IMR-90 (cell line): ENCODE data around the gene FAM168B. TPM values are rescaled to one million over a fixed set of nuclear protein-coding genes. Genes with fewer than 3 reads are reported as not detected.

Experiments used
- ATAC-seq: fragments of 200-7000 bp; cut with Tn5 transposase; 2 replicates; pipeline ENCODE4 v1.9.1; 2020; ENCODE audit warnings: low read depth, mild to moderate bottlenecking, moderate library complexity
- BruUV-seq: library from RNA; stranded (reverse); fragments of 400-500 nt; replicated peaks from 2 replicates; lab custom pipeline; 2021; lab: Mats Ljungman, UMichigan
- CTCF ChIA-PET: fragments of 300-600 bp; formaldehyde crosslinking; extraction: SDS; loops from one replicate; lab custom pipeline; 2021; ENCODE audit warnings: antibody characterized with exemption; lab: Yijun Ruan, JAX
- POLR2A ChIA-PET: fragments of 300-600 bp; sonication (Branson Sonifier 250); formaldehyde crosslinking; loops from one replicate; lab custom pipeline; 2022; ENCODE audit warnings: antibody characterized with exemption; ENCODE audit not compliant: unreplicated experiment; lab: Charles Lee
- DNase-seq: peaks from one replicate; pipeline ENCODE4 v3.0.0; 2013
- H2AFZ ChIP-seq: replicated peaks from 2 replicates; pipeline ENCODE3; 2013; ENCODE audit warnings: low read length, mild to moderate bottlenecking; ENCODE audit not compliant: poor library complexity
- H2AK5ac ChIP-seq: 2 replicates; pipeline ENCODE4 v1.6.1; 2013; ENCODE audit warnings: low read depth, low read length, inconsistent platforms
- H2AK9ac ChIP-seq: replicated peaks from 2 replicates; pipeline ENCODE3; 2013; ENCODE audit warnings: mild to moderate bottlenecking, low read depth, low read length, moderate library complexity; ENCODE audit not compliant: poor library complexity
- H2BK120ac ChIP-seq: 2 replicates; pipeline ENCODE4 v1.6.1; 2013; ENCODE audit warnings: low read depth, low read length, inconsistent platforms
- H2BK15ac ChIP-seq: 3 replicates; pipeline ENCODE4 v1.6.1; 2013; ENCODE audit warnings: low read depth, low read length, inconsistent platforms
- H2BK20ac ChIP-seq: 2 replicates; pipeline ENCODE4 v1.6.1; 2013; ENCODE audit warnings: low read depth, mild to moderate bottlenecking, inconsistent platforms, low read length, moderate library complexity
- H2BK5ac ChIP-seq: 2 replicates; pipeline ENCODE4 v1.6.1; 2013; ENCODE audit warnings: mild to moderate bottlenecking, low read depth, low read length, inconsistent platforms; ENCODE audit not compliant: poor library complexity, severe bottlenecking
- H3K14ac ChIP-seq: replicated peaks from 2 replicates; pipeline ENCODE4 v1.6.1; 2013; ENCODE audit warnings: low read depth, low read length, inconsistent platforms
- H3K18ac ChIP-seq: 2 replicates; pipeline ENCODE4 v1.6.1; 2013; ENCODE audit warnings: low read depth, low read length, control low read depth
- H3K23ac ChIP-seq: 2 replicates; pipeline ENCODE4 v1.6.1; 2013; ENCODE audit warnings: low read depth, low read length, inconsistent platforms
- H3K27ac ChIP-seq: 2 replicates; pipeline ENCODE4 v1.5.1; 2013; ENCODE audit warnings: mild to moderate bottlenecking, control low read depth, low read length; ENCODE audit not compliant: insufficient read depth
- H3K27me3 ChIP-seq: 2 replicates; pipeline ENCODE4 v1.6.1; 2013; ENCODE audit warnings: low read length; ENCODE audit not compliant: control insufficient read depth, insufficient read depth
- H3K36me3 ChIP-seq: 2 replicates; pipeline ENCODE4 v1.6.1; 2013; ENCODE audit warnings: low read length, mixed read lengths; ENCODE audit not compliant: control insufficient read depth, insufficient read depth
- H3K4ac ChIP-seq: 2 replicates; pipeline ENCODE4 v1.6.1; 2013; ENCODE audit warnings: low read depth, low read length, inconsistent platforms
- H3K4me1 ChIP-seq: 2 replicates; pipeline ENCODE4 v1.6.1; 2013; ENCODE audit warnings: low read length, mixed read lengths; ENCODE audit not compliant: control insufficient read depth, insufficient read depth
- H3K4me2 ChIP-seq: 2 replicates; pipeline ENCODE4 v1.6.1; 2013; ENCODE audit warnings: low read depth, mild to moderate bottlenecking, control low read depth, low read length, moderate library complexity
- H3K4me3 ChIP-seq: 2 replicates; pipeline ENCODE4 v1.5.1; 2013; ENCODE audit warnings: low read depth, mild to moderate bottlenecking, control low read depth, low read length, moderate library complexity; ENCODE audit not compliant: insufficient read depth
- H3K56ac ChIP-seq: 2 replicates; pipeline ENCODE4 v1.6.1; 2013; ENCODE audit warnings: low read length, inconsistent platforms; ENCODE audit not compliant: insufficient read depth; ENCODE audit errors: extremely low read depth
- H3K79me1 ChIP-seq, 2 experiments: 2 replicates each; pipeline ENCODE4 v1.6.1; 2013; ENCODE audit warnings: low read length in 2 of 2, inconsistent platforms in 1 of 2, low read depth in 1 of 2
- H3K9ac ChIP-seq: 2 replicates; pipeline ENCODE4 v1.6.1; 2013; ENCODE audit warnings: low read depth, low read length, control low read depth
- H3K9me1 ChIP-seq: 2 replicates; pipeline ENCODE4 v1.6.1; 2013; ENCODE audit warnings: low read length, inconsistent platforms; ENCODE audit not compliant: insufficient read depth
- H3K9me3 ChIP-seq: 2 replicates; pipeline ENCODE4 v1.6.1; 2013; ENCODE audit warnings: low read length; ENCODE audit not compliant: control insufficient read depth, insufficient read depth
- H4K20me1 ChIP-seq: 2 replicates; pipeline ENCODE4 v1.6.1; 2013; ENCODE audit warnings: low read length, inconsistent platforms; ENCODE audit not compliant: insufficient read depth
- H4K5ac ChIP-seq: 2 replicates; pipeline ENCODE4 v1.6.1; 2013; ENCODE audit warnings: mild to moderate bottlenecking, low read depth, low read length, control low read depth
- H4K8ac ChIP-seq, 2 experiments: 2 replicates each; pipeline ENCODE4 v1.6.1; 2013; ENCODE audit warnings: low read depth in 2 of 2, low read length in 2 of 2, control low read depth in 1 of 2, inconsistent platforms in 1 of 2
- H4K91ac ChIP-seq: 2 replicates; pipeline ENCODE4 v1.6.1; 2013; ENCODE audit warnings: low read depth, low read length, inconsistent platforms; ENCODE audit not compliant: insufficient read depth
- BHLHE40 ChIP-seq: fragments of 150-350 bp; IDR thresholded peaks from 2 replicates; pipeline ENCODE4 v1.6.1; 2016; ENCODE audit warnings: mild to moderate bottlenecking, low read depth, low read length
- CEBPB ChIP-seq: IDR thresholded peaks from 2 replicates; pipeline ENCODE4 v1.6.1; 2012; ENCODE audit warnings: low read depth, low read length, improper control_type of control experiment
- CHD1 ChIP-seq: IDR thresholded peaks from 2 replicates; pipeline ENCODE4 v1.6.1; 2012; ENCODE audit warnings: low read depth, low read length, improper control_type of control experiment
- ELK1 ChIP-seq: fragments of 150-350 bp; IDR thresholded peaks from 2 replicates; pipeline ENCODE4 v1.6.1; 2016; ENCODE audit warnings: low read depth, mild to moderate bottlenecking, low read length, moderate library complexity, borderline replicate concordance
- FOS ChIP-seq: fragments of 150-350 bp; IDR thresholded peaks from 2 replicates; pipeline ENCODE4 v1.6.1; 2016; ENCODE audit warnings: low read depth, low read length
- MAFK ChIP-seq: IDR thresholded peaks from 2 replicates; pipeline ENCODE4 v1.6.1; 2012; ENCODE audit warnings: low read depth, low read length, improper control_type of control experiment
- MAZ ChIP-seq: IDR thresholded peaks from 2 replicates; pipeline ENCODE4 v1.6.1; 2012; ENCODE audit warnings: low read depth, mild to moderate bottlenecking, low read length, improper control_type of control experiment, moderate library complexity, borderline replicate concordance
- MXI1 ChIP-seq: IDR thresholded peaks from 2 replicates; pipeline ENCODE4 v1.6.1; 2012; ENCODE audit warnings: low read depth, mild to moderate bottlenecking, low read length, moderate library complexity, borderline replicate concordance
- NFE2L2 ChIP-seq: fragments of 150-350 bp; IDR thresholded peaks from 2 replicates; pipeline ENCODE4 v1.6.1; 2016; ENCODE audit warnings: low read depth, mild to moderate bottlenecking, low read length
- POLR2A ChIP-seq: IDR thresholded peaks from 2 replicates; pipeline ENCODE4 v1.6.1; 2012; ENCODE audit warnings: mild to moderate bottlenecking, low read depth, low read length
- RAD21 ChIP-seq: IDR thresholded peaks from 2 replicates; pipeline ENCODE4 v1.6.1; 2012; ENCODE audit warnings: low read length, improper control_type of control experiment
- RCOR1 ChIP-seq: IDR thresholded peaks from 2 replicates; pipeline ENCODE4 v1.6.1; 2012; ENCODE audit warnings: mild to moderate bottlenecking, low read length, improper control_type of control experiment; ENCODE audit not compliant: insufficient replicate concordance
- RFX5 ChIP-seq: IDR thresholded peaks from 2 replicates; pipeline ENCODE4 v1.8.0; 2012; ENCODE audit warnings: low read depth, mild to moderate bottlenecking, low read length, moderate library complexity
- SMC3 ChIP-seq: fragments of 150-350 bp; IDR thresholded peaks from 2 replicates; pipeline ENCODE4 v1.6.1; 2016; ENCODE audit warnings: low read depth, mild to moderate bottlenecking, antibody characterized with exemption, low read length, moderate library complexity
- WGBS, 2 experiments: methylation state at CpG; one replicate each; pipeline versions ENCODE4 v1.1.5 to v1.1.7; 2013; ENCODE audit warnings: missing lambda C conversion rate in 2 of 2; ENCODE audit not compliant: insufficient read length in 1 of 2; ENCODE audit errors: extremely low coverage in 2 of 2; 5-methylcytosine and 5-hydroxymethylcytosine counted together
- dilution Hi-C: fragments of 300-500 bp; cut with HindIII; formaldehyde crosslinking; loops from one replicate; pipeline ENCODE4 v1.14.3; 2018; ENCODE audit warnings: low sequenced_read_pairs; ENCODE audit not compliant: unreplicated experiment
- in situ Hi-C: fragments of 300-500 bp; cut with MboI; formaldehyde crosslinking; loops from 3 replicates; pipeline ENCODE4 v1.14.3; 2019; ENCODE audit warnings: low sequenced_read_pairs, inconsistent platforms, mixed read lengths
- intact Hi-C: fragments of 100-400 bp; cut with micrococcal nuclease; formaldehyde crosslinking; loops from 2 replicates; pipeline ENCODE4 v1.10.0; 2022
- polyA plus RNA-seq, 3 experiments: library from polyadenylated mRNA; depleted of rRNA; stranded (reverse); fragments of >200 nt; gene quantifications; 2 replicates each; pipeline ENCODE4 v1.2.3, GENCODE V29; 2012; ENCODE audit warnings: low replicate concordance in 1 of 3
- total RNA-seq: library from RNA; depleted of rRNA; stranded (reverse); fragments of >200 nt; gene quantifications from 2 replicates; pipeline ENCODE4 v1.2.3, GENCODE V29; 2012
- TF ChIP-seq, protein P1 (sequence below): conservative IDR thresholded peaks from 2 replicates; pipeline ENCODE4 v1.5.1; 2012; ENCODE audit warnings: mild to moderate bottlenecking, low read depth, low read length, improper control_type of control experiment
- TF ChIP-seq, protein P2 (sequence below): fragments of 150-350 bp; IDR thresholded peaks from 2 replicates; pipeline ENCODE4 v1.6.1; 2017; ENCODE audit warnings: mild to moderate bottlenecking, antibody characterized with exemption, low read length, low read depth

The FAM168B gene
- total and polyA plus RNA-seq, 2 of the 4 experiments (the other 2 are of a cell fraction), result 76.4 to 106 TPM

GRCh38 chr2:131009713-131010475 lies 83.4 kb downstream of the FAM168B start:
- dilution Hi-C loops, result no loop called here
- no peaks in the 10 kb centered on the region for H3K4me1 ChIP-seq
- H2AFZ ChIP-seq, result no peak overlapping the region
- no peak overlapping the region for H3K27ac ChIP-seq
- H4K20me1 ChIP-seq, result no peaks in the 10 kb centered on the region
- no peak overlapping the region for H4K8ac ChIP-seq
- H4K5ac ChIP-seq, result no peak overlapping the region
- no peak overlapping the region for H2BK120ac ChIP-seq
- DNase-seq, result no peak
- H2BK20ac ChIP-seq, result no peak overlapping the region
- no peak overlapping the region for H2AK5ac ChIP-seq
- no peak overlapping the region for H3K4me3 ChIP-seq
- H3K9ac ChIP-seq, result no peak overlapping the region
- WGBS, 2 experiments, result no CpG with 5 or more reads among the region's 6 CpGs
- no peak overlapping the region for H3K14ac ChIP-seq
- no peak overlapping the region for H2BK15ac ChIP-seq
- in situ Hi-C loops, result no loop called here
- BruUV-seq, result no TSS peak
- no peak overlapping the region for H3K23ac ChIP-seq
- H3K36me3 ChIP-seq, result no peaks in the 10 kb centered on the region
- intact Hi-C loops, result no loop called here
- H4K91ac ChIP-seq, result no peak overlapping the region
- ChIA-PET POLR2A (no interaction called here), CTCF (no interaction called here)
- H3K9me1 ChIP-seq, result no peaks in the 10 kb centered on the region
- H3K9me3 ChIP-seq, result no peaks in the 10 kb centered on the region
- peaks cover 13% of the 10 kb centered on the region for H3K27me3 ChIP-seq
- H3K4me2 ChIP-seq, result no peak overlapping the region
- no peak overlapping the region for H3K4ac ChIP-seq
- no peak overlapping the region for H2BK5ac ChIP-seq
- no peak for ATAC-seq
- H3K79me1 ChIP-seq, result no peaks in the 10 kb centered on the region
- TF ChIP-seq MAZ (no peak), POLR2A (no peak), CEBPB (no peak), MXI1 (no peak), NFE2L2 (no peak), RFX5 (no peak), MAFK (no peak), FOS (no peak), CHD1 (no peak), ELK1 (no peak), SMC3 (no peak), RAD21 (no peak), BHLHE40 (no peak), RCOR1 (no peak)
- TF ChIP-seq, protein P1, sequence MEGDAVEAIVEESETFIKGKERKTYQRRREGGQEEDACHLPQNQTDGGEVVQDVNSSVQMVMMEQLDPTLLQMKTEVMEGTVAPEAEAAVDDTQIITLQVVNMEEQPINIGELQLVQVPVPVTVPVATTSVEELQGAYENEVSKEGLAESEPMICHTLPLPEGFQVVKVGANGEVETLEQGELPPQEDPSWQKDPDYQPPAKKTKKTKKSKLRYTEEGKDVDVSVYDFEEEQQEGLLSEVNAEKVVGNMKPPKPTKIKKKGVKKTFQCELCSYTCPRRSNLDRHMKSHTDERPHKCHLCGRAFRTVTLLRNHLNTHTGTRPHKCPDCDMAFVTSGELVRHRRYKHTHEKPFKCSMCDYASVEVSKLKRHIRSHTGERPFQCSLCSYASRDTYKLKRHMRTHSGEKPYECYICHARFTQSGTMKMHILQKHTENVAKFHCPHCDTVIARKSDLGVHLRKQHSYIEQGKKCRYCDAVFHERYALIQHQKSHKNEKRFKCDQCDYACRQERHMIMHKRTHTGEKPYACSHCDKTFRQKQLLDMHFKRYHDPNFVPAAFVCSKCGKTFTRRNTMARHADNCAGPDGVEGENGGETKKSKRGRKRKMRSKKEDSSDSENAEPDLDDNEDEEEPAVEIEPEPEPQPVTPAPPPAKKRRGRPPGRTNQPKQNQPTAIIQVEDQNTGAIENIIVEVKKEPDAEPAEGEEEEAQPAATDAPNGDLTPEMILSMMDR, result no peak
- TF ChIP-seq, protein P2, sequence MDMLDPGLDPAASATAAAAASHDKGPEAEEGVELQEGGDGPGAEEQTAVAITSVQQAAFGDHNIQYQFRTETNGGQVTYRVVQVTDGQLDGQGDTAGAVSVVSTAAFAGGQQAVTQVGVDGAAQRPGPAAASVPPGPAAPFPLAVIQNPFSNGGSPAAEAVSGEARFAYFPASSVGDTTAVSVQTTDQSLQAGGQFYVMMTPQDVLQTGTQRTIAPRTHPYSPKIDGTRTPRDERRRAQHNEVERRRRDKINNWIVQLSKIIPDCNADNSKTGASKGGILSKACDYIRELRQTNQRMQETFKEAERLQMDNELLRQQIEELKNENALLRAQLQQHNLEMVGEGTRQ, result no peak
- H3K18ac ChIP-seq, result no peak overlapping the region
- H3K56ac ChIP-seq, result no peak overlapping the region
- no peak overlapping the region for H2AK9ac ChIP-seq
